Activated CD4-positive, alpha-beta T cell treated with anti-CD3 and anti-CD28 coated beads, Interleukin-2, amount 10 ng/mL, durations not matched to agents 7 days and 5 days (primary cell): ENCODE measurements around the gene DOP1B. TPM values are rescaled to one million over a fixed set of nuclear protein-coding genes. Genes with fewer than 3 reads are reported as not detected.

ENCODE experiments used
- CTCF ChIA-PET: fragments of 350-600 bp; sonication (Branson Sonifier 250); formaldehyde crosslinking; loops from one replicate; lab custom pipeline; 2021; ENCODE audit warnings: antibody characterized with exemption; lab: Charles Lee
- POLR2A ChIA-PET: fragments of 350-600 bp; sonication (Branson Sonifier 250); formaldehyde crosslinking; loops from one replicate; lab custom pipeline; 2021; ENCODE audit warnings: antibody characterized with exemption; lab: Charles Lee
- DNase-seq: peaks from one replicate; pipeline ENCODE4 v3.0.0-alpha.2; 2020
- H3K27ac Mint-ChIP-seq: one replicate; pipeline ENCODE4 v1.8.0; 2021; ENCODE audit warnings: mild to moderate bottlenecking, moderate library complexity, mixed read lengths
- H3K27me3 Mint-ChIP-seq: one replicate; pipeline ENCODE4 v1.8.0; 2021; ENCODE audit warnings: mixed read lengths
- H3K36me3 Mint-ChIP-seq: one replicate; pipeline ENCODE4 v1.8.0; 2021; ENCODE audit warnings: low read depth, mixed read lengths
- H3K4me1 Mint-ChIP-seq: one replicate; pipeline ENCODE4 v1.8.0; 2021; ENCODE audit warnings: mixed read lengths
- H3K4me3 Mint-ChIP-seq: one replicate; pipeline ENCODE4 v1.8.0; 2021; ENCODE audit warnings: mild to moderate bottlenecking, moderate library complexity, mixed read lengths
- H3K9me3 Mint-ChIP-seq: one replicate; pipeline ENCODE4 v1.8.0; 2021; ENCODE audit warnings: mixed read lengths
- total RNA-seq, 2 experiments: library from RNA; stranded (reverse); gene quantifications; one replicate each; pipeline ENCODE4 v1.2.3, GENCODE V29; 2021

The DOP1B gene
- total RNA-seq, 2 experiments from 2014 or later = 24.6 to 24.7 TPM

DNA sequence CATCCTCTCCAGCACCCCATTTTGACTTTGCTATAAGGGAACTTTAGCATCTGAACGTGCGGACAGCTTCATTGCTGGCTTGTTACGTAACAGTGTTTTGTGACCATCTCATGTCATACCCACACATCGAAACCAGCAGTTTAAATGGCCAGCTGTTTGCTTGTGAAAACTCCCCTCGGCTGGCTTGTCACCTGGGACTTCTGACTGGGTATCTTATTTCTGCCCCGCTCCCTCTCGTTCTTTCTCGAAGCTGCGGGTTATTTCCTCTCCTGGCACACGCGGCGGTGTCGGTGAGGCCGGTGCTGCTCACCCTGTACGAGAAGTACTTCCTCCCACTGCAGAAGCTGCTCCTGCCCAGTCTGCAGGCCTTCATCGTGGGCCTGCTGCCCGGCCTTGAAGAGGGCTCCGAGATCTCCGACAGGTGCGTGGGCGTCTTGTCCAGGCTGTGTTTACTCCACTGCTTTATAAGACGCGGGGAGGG is 43.5 kb downstream of the DOP1B start:
- CTCF ChIA-PET = interaction anchor here (0.9 kb wide), 1 partner anchor 10 kb away, joined by 5 read pairs; no protein-coding TSS in a partner anchor

DNA sequence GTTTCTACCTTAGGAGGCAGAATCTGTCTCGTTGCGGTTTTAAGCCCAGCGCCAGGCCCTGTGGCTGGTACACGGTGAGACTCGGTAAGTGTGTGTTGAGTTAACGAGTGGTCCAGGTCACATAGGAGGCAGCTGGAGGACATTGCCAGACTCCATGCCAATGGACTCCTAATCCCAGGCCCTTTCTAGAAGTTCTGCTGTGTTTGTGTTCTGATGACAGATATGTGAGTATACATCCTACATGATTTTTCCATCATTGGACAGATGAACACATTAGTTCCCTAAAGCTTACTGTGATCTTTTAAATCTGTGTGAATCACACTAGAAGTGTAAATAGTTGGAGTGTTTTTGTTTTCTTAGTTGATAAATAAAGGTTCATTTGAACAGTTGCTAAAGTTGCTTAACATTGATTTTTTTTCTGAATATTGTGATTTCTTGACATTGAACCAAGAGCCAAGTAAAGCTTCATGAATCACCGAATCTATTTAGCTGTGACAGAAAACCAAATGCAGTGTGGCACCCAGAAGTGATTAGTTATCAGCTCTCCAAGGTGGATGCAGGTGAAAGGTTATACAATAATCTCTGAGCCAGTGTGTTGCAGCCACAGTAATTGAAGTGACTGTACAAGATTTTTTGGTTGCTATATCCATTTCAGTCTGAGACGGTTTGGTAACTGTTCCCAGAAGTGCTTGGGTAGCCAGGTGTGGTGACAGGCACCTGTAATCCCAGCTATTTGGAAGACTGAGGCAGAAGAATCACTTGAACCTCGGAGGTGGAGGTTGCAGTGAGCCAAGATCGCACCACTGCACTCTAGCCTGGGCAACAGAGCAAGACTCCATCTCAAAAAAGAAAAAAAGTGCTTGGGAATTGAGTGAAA is 46.3 kb downstream of the DOP1B start:
- Mint-ChIP-seq H3K4me1 (peaks cover 27% of the 10 kb centered on the region), H3K27ac (peak overlapping the region; percentile 37), H3K36me3 (peaks cover 18% of the 10 kb centered on the region), H3K4me3 (no peak overlapping the region), H3K27me3 (no peaks in the 10 kb centered on the region), H3K9me3 (no peaks in the 10 kb centered on the region)
- DNase-seq = no peak
- POLR2A ChIA-PET = no interaction called here
- CTCF ChIA-PET = interaction anchor here (1.1 to 2.9 kb wide), 5 partner anchors 9 to 31 kb away, joined by 3 to 15 read pairs (median 4); no protein-coding TSS in a partner anchor

More for the DNA sequence above, 43.5 kb downstream of the DOP1B start:
- H3K4me1 Mint-ChIP-seq = peaks cover 19% of the 10 kb centered on the region
- DNase-seq = no peak
- H3K36me3 Mint-ChIP-seq = peaks cover 25% of the 10 kb centered on the region
- H3K9me3 Mint-ChIP-seq = no peaks in the 10 kb centered on the region
- POLR2A ChIA-PET = no interaction called here
- H3K27me3 Mint-ChIP-seq = no peaks in the 10 kb centered on the region
- H3K4me3 Mint-ChIP-seq = no peak overlapping the region
- H3K27ac Mint-ChIP-seq = no peak overlapping the region

DNA sequence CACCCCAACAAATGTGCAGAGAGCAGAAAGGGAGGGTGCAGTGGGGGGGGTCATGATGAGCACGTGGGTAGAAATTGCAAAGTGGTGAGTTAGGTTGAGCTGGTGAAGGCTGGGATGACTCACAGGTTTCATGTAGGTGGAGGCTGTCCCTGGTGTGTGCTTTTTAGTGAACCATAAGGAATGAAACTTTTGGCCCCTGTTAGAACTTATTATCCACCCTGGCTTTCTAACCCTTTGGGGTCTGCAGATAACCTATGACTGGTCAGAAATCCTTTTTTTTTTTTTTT is 46.9 kb downstream of the DOP1B start:
- H3K9me3 Mint-ChIP-seq = no peaks in the 10 kb centered on the region
- ChIA-PET POLR2A (no interaction called here), CTCF (interaction anchor here (0.7 to 2.9 kb wide), 7 partner anchors 10 to 95 kb away, joined by 3 to 15 read pairs (median 4); no protein-coding TSS in a partner anchor)
- peaks cover 32% of the 10 kb centered on the region for H3K4me1 Mint-ChIP-seq
- peak overlapping the region; percentile 37 for H3K27ac Mint-ChIP-seq
- no peaks in the 10 kb centered on the region for H3K27me3 Mint-ChIP-seq
- peak; percentile 34 for DNase-seq
- H3K36me3 Mint-ChIP-seq = peaks cover 22% of the 10 kb centered on the region
- H3K4me3 Mint-ChIP-seq = no peak overlapping the region

DNA sequence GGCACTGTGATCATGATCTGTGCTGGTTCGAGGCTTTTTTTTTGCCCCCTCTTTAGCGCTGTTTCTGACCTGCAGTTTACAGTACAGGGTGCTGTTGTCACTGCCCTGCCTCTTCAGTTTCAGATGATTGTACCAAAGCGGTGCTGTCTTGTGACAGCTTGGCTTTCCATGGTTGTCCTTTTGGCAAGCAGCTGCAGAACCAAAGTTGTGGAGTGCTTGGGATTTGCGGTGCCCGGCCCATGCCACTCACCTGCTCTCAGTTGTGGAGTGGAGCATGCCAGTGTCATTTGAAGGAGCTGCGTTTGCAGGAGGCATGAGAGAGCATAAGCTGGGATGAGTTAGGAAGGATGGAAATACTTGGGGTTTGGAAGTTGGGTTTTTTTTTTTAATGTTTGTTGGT is 48.4 kb downstream of the DOP1B start:
- H3K4me3 Mint-ChIP-seq = no peak overlapping the region
- H3K9me3 Mint-ChIP-seq = no peaks in the 10 kb centered on the region
- peaks cover 23% of the 10 kb centered on the region for H3K36me3 Mint-ChIP-seq
- DNase-seq = no peak
- POLR2A ChIA-PET = no interaction called here
- peaks cover 41% of the 10 kb centered on the region for H3K4me1 Mint-ChIP-seq
- CTCF ChIA-PET = interaction anchor here (2.9 kb wide), 1 partner anchor 17 kb away, joined by 15 read pairs; no protein-coding TSS in a partner anchor
- no peak overlapping the region for H3K27ac Mint-ChIP-seq
- H3K27me3 Mint-ChIP-seq = no peaks in the 10 kb centered on the region

DNA sequence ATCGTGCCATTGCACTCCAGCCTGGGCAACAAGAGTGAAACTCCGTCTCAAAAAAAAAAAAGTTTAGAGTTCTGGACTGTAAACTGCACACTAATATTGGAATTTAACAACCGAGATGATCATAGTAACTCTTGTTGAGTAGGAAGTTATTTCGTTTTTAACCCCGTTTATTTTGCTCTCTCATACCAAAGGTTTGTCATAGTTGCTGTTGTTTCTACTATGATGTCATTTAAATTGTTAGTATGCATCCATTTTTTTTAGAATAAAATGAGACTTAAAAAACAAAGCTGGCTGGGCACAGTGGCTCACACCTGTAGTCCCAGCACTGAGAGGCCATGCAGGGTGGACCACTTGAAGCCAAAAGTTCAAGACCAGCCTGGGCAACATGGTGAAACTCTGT is 49.3 kb downstream of the DOP1B start:
- POLR2A ChIA-PET = no interaction called here
- H3K27ac Mint-ChIP-seq = no peak overlapping the region

More for the DNA sequence above, 49.3 kb downstream of the DOP1B start:
- CTCF ChIA-PET = interaction anchor here (0.7 to 1.5 kb wide), 3 partner anchors 16 to 101 kb away, joined by 4 to 6 read pairs (median 4); no protein-coding TSS in a partner anchor
- no peaks in the 10 kb centered on the region for H3K9me3 Mint-ChIP-seq
- no peak overlapping the region for H3K4me3 Mint-ChIP-seq
- H3K4me1 Mint-ChIP-seq = peaks cover 42% of the 10 kb centered on the region
- H3K27me3 Mint-ChIP-seq = no peaks in the 10 kb centered on the region
- DNase-seq = no peak
- H3K36me3 Mint-ChIP-seq = peaks cover 25% of the 10 kb centered on the region

Other genes starting within 250 kb of the DOP1B start
- 10 to 100 TPM; 15.7 to 19.4 TPM for gene SETD4, start 96.3 kb upstream of the DOP1B start, total RNA-seq
- gene CBR1, start 86.8 kb upstream of the DOP1B start, total RNA-seq = 10 to 100 TPM; 49.5 to 51.1 TPM
- 10 to 100 TPM; 24.4 to 30.9 TPM for gene CBR3, start 21.7 kb upstream of the DOP1B start, total RNA-seq
- 10 to 100 TPM; 47.5 to 50.7 TPM for gene MORC3, start 163.4 kb downstream of the DOP1B start, total RNA-seq
- gene CHAF1B, start 228.6 kb downstream of the DOP1B start, total RNA-seq = 10 to 100 TPM; 25.3 to 25.6 TPM